ENCODE results near the gene ACMSD. TPM values are rescaled to one million over a fixed set of nuclear protein-coding genes. Genes with fewer than 3 reads are reported as not detected.

The ACMSD gene
- total and polyA plus RNA-seq, 2 of the 13 experiments (the other 11 are each of a cell fraction or from before 2014, with no cell fraction given) = not detected

GRCh38 chr2:134918526-134919340 lies 80.3 kb downstream of the ACMSD start, which contains the start of gene CCNT2 (continued):
- no peak for TF ChIP-seq IKZF1 (IDR thresholded peaks at IDR 0.05)
- TF ChIP-seq ZSCAN21 (CRISPR knock-in tag; IDR thresholded peaks at IDR 0.05; ENCODE audit: borderline replicate concordance) = peak; percentile 54; the same call in 1 of the 2 replicates
- TF ChIP-seq ZNF256 (CRISPR knock-in tag; conservative IDR thresholded peaks at IDR 0.05) = no peak
- TF ChIP-seq E2F2 (CRISPR knock-in tag; IDR thresholded peaks at IDR 0.05; ENCODE audit: borderline replicate concordance) = peak; percentile 69; the same call in 1 of the 2 replicates
- TF ChIP-seq ZNF883 (CRISPR knock-in tag; IDR thresholded peaks at IDR 0.05; ENCODE audit: not compliant biosample characterization) = no peak
- no peak for TF ChIP-seq NBN (conservative IDR thresholded peaks at IDR 0.05)
- TF ChIP-seq RFX1 (IDR thresholded peaks at IDR 0.05) = no peak
- peak; percentile 94; the same call in 1 of the 2 replicates for TF ChIP-seq HOMEZ (CRISPR knock-in tag; IDR thresholded peaks at IDR 0.05; ENCODE audit: low read depth)
- TF ChIP-seq ZNF619 (CRISPR knock-in tag; IDR thresholded peaks at IDR 0.05) = peak; percentile 69; the same call in 1 of the 2 replicates
- TF ChIP-seq NR2F6 (IDR thresholded peaks at IDR 0.05) = peak; percentile 87
- peak; percentile 97 for TF ChIP-seq NR2F6 (CRISPR knock-in tag; IDR thresholded peaks at IDR 0.05)
- no peak for TF ChIP-seq CEBPZ (IDR thresholded peaks at IDR 0.05; ENCODE audit: low read length)
- no peak for TF ChIP-seq ARNT (IDR thresholded peaks at IDR 0.05)
- TF ChIP-seq ZNF878 (CRISPR knock-in tag; IDR thresholded peaks at IDR 0.05) = no peak
- TF ChIP-seq ATF1 (CRISPR knock-in tag; IDR thresholded peaks at IDR 0.05) = peak; percentile 97
- TF ChIP-seq, protein P1, sequence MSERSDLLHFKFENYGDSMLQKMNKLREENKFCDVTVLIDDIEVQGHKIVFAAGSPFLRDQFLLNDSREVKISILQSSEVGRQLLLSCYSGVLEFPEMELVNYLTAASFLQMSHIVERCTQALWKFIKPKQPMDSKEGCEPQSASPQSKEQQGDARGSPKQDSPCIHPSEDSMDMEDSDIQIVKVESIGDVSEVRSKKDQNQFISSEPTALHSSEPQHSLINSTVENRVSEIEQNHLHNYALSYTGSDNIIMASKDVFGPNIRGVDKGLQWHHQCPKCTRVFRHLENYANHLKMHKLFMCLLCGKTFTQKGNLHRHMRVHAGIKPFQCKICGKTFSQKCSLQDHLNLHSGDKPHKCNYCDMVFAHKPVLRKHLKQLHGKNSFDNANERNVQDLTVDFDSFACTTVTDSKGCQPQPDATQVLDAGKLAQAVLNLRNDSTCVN (CRISPR knock-in tag; IDR thresholded peaks at IDR 0.05; ENCODE audit: borderline replicate concordance) = no peak
- no peak; the same call in 1 of the 2 replicates for TF ChIP-seq ZNF556 (CRISPR knock-in tag; IDR thresholded peaks at IDR 0.05; ENCODE audit: borderline replicate concordance)
- TF ChIP-seq, protein P2, sequence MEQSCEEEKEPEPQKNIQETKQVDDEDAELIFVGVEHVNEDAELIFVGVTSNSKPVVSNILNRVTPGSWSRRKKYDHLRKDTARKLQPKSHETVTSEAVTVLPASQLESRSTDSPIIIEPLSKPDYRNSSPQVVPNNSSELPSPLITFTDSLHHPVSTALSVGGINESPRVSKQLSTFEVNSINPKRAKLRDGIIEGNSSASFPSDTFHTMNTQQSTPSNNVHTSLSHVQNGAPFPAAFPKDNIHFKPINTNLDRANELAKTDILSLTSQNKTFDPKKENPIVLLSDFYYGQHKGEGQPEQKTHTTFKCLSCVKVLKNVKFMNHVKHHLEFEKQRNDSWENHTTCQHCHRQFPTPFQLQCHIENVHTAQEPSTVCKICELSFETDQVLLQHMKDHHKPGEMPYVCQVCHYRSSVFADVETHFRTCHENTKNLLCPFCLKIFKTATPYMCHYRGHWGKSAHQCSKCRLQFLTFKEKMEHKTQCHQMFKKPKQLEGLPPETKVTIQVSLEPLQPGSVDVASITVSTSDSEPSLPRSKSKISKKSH (CRISPR knock-in tag; IDR thresholded peaks at IDR 0.05; ENCODE audit: borderline replicate concordance) = peak; percentile 84
- peak; percentile 88 for TF ChIP-seq TAF1 (CRISPR knock-in tag; IDR thresholded peaks at IDR 0.05)
- TF ChIP-seq RAD51 (IDR thresholded peaks at IDR 0.05; ENCODE audit: borderline replicate concordance) = no peak; the same call in 1 of the 2 replicates
- 0 out of 2 replicates have a peak, but pooled peaks have one; percentile 22 for TF ChIP-seq CENPT (CRISPR knock-in tag; IDR thresholded peaks at IDR 0.05; ENCODE audit: low read depth)
